ENCODE results near the gene CREB5.

The CREB5 gene

GRCh38 chr7:28500138-28500537, 87.8 kb downstream of the CREB5 start (continued):
- TF ChIP-seq, protein P1, sequence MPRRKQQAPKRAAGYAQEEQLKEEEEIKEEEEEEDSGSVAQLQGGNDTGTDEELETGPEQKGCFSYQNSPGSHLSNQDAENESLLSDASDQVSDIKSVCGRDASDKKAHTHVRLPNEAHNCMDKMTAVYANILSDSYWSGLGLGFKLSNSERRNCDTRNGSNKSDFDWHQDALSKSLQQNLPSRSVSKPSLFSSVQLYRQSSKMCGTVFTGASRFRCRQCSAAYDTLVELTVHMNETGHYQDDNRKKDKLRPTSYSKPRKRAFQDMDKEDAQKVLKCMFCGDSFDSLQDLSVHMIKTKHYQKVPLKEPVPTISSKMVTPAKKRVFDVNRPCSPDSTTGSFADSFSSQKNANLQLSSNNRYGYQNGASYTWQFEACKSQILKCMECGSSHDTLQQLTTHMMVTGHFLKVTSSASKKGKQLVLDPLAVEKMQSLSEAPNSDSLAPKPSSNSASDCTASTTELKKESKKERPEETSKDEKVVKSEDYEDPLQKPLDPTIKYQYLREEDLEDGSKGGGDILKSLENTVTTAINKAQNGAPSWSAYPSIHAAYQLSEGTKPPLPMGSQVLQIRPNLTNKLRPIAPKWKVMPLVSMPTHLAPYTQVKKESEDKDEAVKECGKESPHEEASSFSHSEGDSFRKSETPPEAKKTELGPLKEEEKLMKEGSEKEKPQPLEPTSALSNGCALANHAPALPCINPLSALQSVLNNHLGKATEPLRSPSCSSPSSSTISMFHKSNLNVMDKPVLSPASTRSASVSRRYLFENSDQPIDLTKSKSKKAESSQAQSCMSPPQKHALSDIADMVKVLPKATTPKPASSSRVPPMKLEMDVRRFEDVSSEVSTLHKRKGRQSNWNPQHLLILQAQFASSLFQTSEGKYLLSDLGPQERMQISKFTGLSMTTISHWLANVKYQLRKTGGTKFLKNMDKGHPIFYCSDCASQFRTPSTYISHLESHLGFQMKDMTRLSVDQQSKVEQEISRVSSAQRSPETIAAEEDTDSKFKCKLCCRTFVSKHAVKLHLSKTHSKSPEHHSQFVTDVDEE (CRISPR knock-in tag; IDR thresholded peaks at IDR 0.05): no peak
- TF ChIP-seq ZC3H10 (CRISPR knock-in tag; IDR thresholded peaks at IDR 0.05) (no peak), PATZ1 (CRISPR knock-in tag; IDR thresholded peaks at IDR 0.05; ENCODE audit: borderline replicate concordance) (no peak), ESRRG (CRISPR knock-in tag; IDR thresholded peaks at IDR 0.05) (no peak), ZNF8 (CRISPR knock-in tag; IDR thresholded peaks at IDR 0.05) (no peak), SNAI2 (CRISPR knock-in tag; IDR thresholded peaks at IDR 0.05) (no peak), ZNF70 (CRISPR knock-in tag; IDR thresholded peaks at IDR 0.05) (no peak)

- TF ChIP-seq ZFP30 (CRISPR knock-in tag; IDR thresholded peaks at IDR 0.05): no peak
- no peak for TF ChIP-seq BACH2 (CRISPR knock-in tag; IDR thresholded peaks at IDR 0.05; ENCODE audit: borderline replicate concordance)
- TF ChIP-seq ZNF8 (CRISPR knock-in tag; IDR thresholded peaks at IDR 0.05): no peak
- TF ChIP-seq ZC3H10 (CRISPR knock-in tag; IDR thresholded peaks at IDR 0.05): no peak
- ATAC-seq: no peak
These were observed 90.1 kb downstream of the CREB5 start for GRCh38 chr7:28502408-28502807.

DNA sequence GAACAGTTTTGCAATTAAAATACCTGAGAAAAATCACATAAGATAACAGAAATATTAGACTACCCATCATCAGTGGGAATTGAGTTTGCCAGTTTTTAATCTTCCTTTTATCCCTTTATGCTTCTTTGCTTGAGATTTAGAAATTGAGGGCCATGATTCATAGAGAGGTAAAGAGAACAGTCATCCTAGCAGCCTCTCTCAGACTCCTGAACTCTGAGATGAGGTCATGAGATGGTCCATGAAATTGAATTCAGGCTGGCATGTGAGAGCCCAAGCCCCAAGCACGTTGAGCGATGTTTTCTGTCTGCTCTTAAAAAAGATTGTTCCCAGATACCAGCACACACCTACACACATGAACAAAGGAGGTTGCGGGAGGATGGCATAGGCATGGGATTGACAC, 91.1 kb downstream of the CREB5 start:
- no peak for ATAC-seq
- no peak for TF ChIP-seq ZC3H10 (CRISPR knock-in tag; IDR thresholded peaks at IDR 0.05)

DNA sequence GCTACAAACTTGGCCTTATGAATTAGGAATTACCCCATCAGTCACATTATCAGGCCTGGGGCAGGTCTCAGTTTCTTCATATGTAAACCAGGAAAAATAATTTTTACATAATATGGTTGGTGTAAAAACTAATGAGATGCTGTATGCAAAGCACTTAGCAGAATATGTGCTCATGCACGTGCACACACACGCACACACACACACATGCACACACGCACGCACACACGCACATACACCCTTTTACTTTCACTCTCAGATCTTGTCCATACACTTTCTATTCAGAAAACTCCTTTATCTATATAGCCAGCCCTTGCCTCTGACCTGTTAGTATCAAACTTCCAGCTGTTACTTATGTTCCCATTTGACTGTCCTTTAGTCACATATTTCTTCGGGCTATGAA, 92.7 kb downstream of the CREB5 start:
- no peak for ATAC-seq

DNA sequence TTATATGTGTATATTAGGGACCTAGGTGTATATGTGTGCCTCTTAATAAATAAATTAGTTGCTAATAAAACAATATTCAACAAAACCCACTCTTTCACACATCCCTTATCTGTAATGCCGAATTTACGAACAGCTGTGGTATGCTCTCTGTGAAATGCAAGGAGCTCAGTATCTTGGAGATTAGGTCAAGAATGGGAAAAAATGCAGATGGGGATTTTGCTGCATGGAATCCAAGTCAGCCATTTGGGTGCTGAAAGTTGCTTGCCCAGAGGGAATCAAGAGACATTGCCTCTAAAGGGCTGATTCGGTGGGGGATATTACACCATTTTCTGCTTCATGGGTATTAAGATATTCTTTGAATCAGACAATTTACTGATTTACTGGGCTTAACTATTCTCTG, 93.5 kb downstream of the CREB5 start:
- TF ChIP-seq TOX (CRISPR knock-in tag; IDR thresholded peaks at IDR 0.05; ENCODE audit: borderline replicate concordance): no peak
- no peak for ATAC-seq

More for the DNA sequence above, 92.7 kb downstream of the CREB5 start:
- TF ChIP-seq RARB (CRISPR knock-in tag; IDR thresholded peaks at IDR 0.05) (no peak), OSR1 (CRISPR knock-in tag; IDR thresholded peaks at IDR 0.05) (no peak), SNAI2 (CRISPR knock-in tag; IDR thresholded peaks at IDR 0.05) (no peak), ESRRG (CRISPR knock-in tag; IDR thresholded peaks at IDR 0.05) (no peak), ISL1 (CRISPR knock-in tag; IDR thresholded peaks at IDR 0.05) (no peak), PPARA (CRISPR knock-in tag; IDR thresholded peaks at IDR 0.05; ENCODE audit: borderline replicate concordance) (no peak)
- TF ChIP-seq, protein P2, sequence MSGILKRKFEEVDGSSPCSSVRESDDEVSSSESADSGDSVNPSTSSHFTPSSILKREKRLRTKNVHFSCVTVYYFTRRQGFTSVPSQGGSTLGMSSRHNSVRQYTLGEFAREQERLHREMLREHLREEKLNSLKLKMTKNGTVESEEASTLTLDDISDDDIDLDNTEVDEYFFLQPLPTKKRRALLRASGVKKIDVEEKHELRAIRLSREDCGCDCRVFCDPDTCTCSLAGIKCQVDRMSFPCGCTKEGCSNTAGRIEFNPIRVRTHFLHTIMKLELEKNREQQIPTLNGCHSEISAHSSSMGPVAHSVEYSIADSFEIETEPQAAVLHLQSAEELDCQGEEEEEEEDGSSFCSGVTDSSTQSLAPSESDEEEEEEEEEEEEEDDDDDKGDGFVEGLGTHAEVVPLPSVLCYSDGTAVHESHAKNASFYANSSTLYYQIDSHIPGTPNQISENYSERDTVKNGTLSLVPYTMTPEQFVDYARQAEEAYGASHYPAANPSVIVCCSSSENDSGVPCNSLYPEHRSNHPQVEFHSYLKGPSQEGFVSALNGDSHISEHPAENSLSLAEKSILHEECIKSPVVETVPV (CRISPR knock-in tag; IDR thresholded peaks at IDR 0.05): no peak

GRCh38 chr7:28507525-28508282, 95.4 kb downstream of the CREB5 start:
- TF ChIP-seq ISL1 (CRISPR knock-in tag; IDR thresholded peaks at IDR 0.05) (no peak), SNAI2 (CRISPR knock-in tag; IDR thresholded peaks at IDR 0.05) (no peak), OSR1 (CRISPR knock-in tag; IDR thresholded peaks at IDR 0.05) (no peak), RARB (CRISPR knock-in tag; IDR thresholded peaks at IDR 0.05) (no peak)
- no peak for ATAC-seq

DNA sequence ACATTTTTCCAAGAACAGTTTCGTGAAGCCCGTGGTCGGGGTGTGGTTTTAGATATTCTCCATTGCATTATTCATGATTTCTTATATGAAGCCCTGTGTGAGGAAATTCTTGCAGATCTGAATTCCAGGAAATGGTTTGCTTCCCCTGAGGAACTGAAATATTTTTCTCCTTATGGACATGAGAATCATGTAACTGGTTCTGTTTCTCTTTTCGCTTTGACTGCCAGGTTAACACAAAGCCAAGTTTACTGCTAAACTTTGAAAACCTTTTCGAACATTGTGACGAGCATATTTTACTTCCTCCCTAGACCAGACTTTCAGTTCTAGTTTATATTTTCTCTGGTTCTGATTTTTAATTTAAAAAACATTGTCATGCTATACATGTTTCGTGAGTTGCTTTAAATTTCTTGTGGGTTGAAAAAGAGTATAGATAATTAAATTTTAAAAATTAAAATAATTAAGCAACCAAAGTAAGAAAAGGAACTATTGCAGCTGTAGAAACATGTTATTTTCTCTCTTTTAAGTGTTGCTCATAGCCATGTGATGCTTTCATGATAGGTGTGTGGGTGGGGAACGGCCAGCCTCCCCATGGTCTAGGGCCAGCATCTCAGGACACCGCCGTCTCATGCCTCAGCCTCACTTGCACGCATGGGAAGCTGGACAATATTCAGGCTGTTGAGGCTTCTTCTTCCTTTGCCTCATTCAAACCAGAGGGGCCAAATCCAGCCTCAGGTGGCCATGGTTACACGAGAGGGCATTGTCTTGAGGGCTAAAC, 97.1 kb downstream of the CREB5 start:
- no peak for ATAC-seq
- TF ChIP-seq CSDC2 (CRISPR knock-in tag; IDR thresholded peaks at IDR 0.05) (no peak), RARB (CRISPR knock-in tag; IDR thresholded peaks at IDR 0.05) (no peak), CREB5 (CRISPR knock-in tag; IDR thresholded peaks at IDR 0.05; ENCODE audit: low read depth) (no peak), ZFP30 (CRISPR knock-in tag; IDR thresholded peaks at IDR 0.05) (no peak), PPARA (CRISPR knock-in tag; IDR thresholded peaks at IDR 0.05; ENCODE audit: borderline replicate concordance) (no peak), OSR1 (CRISPR knock-in tag; IDR thresholded peaks at IDR 0.05) (no peak), ZFP3 (CRISPR knock-in tag; IDR thresholded peaks at IDR 0.05) (no peak), ESRRG (CRISPR knock-in tag; IDR thresholded peaks at IDR 0.05) (no peak), ZNF70 (CRISPR knock-in tag; IDR thresholded peaks at IDR 0.05) (no peak)
- TF ChIP-seq, protein P1 (CRISPR knock-in tag; IDR thresholded peaks at IDR 0.05): no peak

Data from SK-N-SH treated with all-trans-retinoic acid at 6 μM for 48 hours (cell line).